HL-60/S4 treated with retinoic acid at 250 ng/mL for 4 days and 3 days (cell line): ENCODE data around the gene KSR2.
"Not testable (repeated sequence)": the region's sequence is repeated elsewhere in the genome, so short reads cannot be mapped to it uniquely, and the experiment has no call there.

Experiments used
- in situ Hi-C: fragments of 300-500 bp; cut with MboI; formaldehyde crosslinking; loops from 2 replicates; pipeline ENCODE4 v1.7.0; 2022; ENCODE audit warnings: low sequenced_read_pairs

The KSR2 gene

GRCh38 chr12:117860787-117861290 lies 108.0 kb downstream of the KSR2 start:
- in situ Hi-C loops: not testable (repeated sequence)

GRCh38 chr12:117860111-117860510 lies 108.7 kb downstream of the KSR2 start:
- in situ Hi-C loops: no loop called here

- in situ Hi-C loops: no loop called here
Measured at GRCh38 chr12:117857632-117858612, 110.9 kb downstream of the KSR2 start.

GRCh38 chr12:117857139-117857538 lies 111.7 kb downstream of the KSR2 start:
- in situ Hi-C loops: not testable (repeated sequence)

GRCh38 chr12:117855165-117855564 lies 113.6 kb downstream of the KSR2 start:
- in situ Hi-C loops: no loop called here

- in situ Hi-C loops: no loop called here
Measured at GRCh38 chr12:117854339-117855012, 114.3 kb downstream of the KSR2 start.

- in situ Hi-C loops: no loop called here
Measured at GRCh38 chr12:117853600-117853999, 115.2 kb downstream of the KSR2 start.

- in situ Hi-C loops: no loop called here
Measured at GRCh38 chr12:117850048-117850447, 118.7 kb downstream of the KSR2 start.

- in situ Hi-C loops: loop anchor here (25.0 kb wide), 2 partner anchors 485 to 610 kb away; partner anchors contain the start of gene NOS1
Measured at GRCh38 chr12:117847371-117847770, 121.4 kb downstream of the KSR2 start.

- in situ Hi-C loops: loop anchor here (25.0 kb wide), 2 partner anchors 483 to 608 kb away; partner anchors contain the start of gene NOS1
Measured at GRCh38 chr12:117845271-117845904, 123.4 kb downstream of the KSR2 start.

GRCh38 chr12:117844114-117844830 lies 124.5 kb downstream of the KSR2 start:
- in situ Hi-C loops: loop anchor here (25.0 kb wide), 2 partner anchors 482 to 607 kb away; partner anchors contain the start of gene NOS1

GRCh38 chr12:117842630-117843029 lies 126.2 kb downstream of the KSR2 start:
- in situ Hi-C loops: loop anchor here (25.0 kb wide), 2 partner anchors 480 to 605 kb away; partner anchors contain the start of gene NOS1

- in situ Hi-C loops: loop anchor here (25.0 kb wide), 2 partner anchors 480 to 605 kb away; partner anchors contain the start of gene NOS1
Measured at GRCh38 chr12:117842220-117842619, 126.6 kb downstream of the KSR2 start.

- in situ Hi-C loops: loop anchor here (25.0 kb wide), 2 partner anchors 475 to 600 kb away; partner anchors contain the start of gene NOS1
Measured at GRCh38 chr12:117837737-117838050, 131.1 kb downstream of the KSR2 start.

GRCh38 chr12:117836999-117837736 lies 131.6 kb downstream of the KSR2 start:
- in situ Hi-C loops: loop anchor here (25.0 kb wide), 2 partner anchors 475 to 600 kb away; partner anchors contain the start of gene NOS1

GRCh38 chr12:117836476-117836875 lies 132.3 kb downstream of the KSR2 start:
- in situ Hi-C loops: loop anchor here (25.0 kb wide), 2 partner anchors 474 to 599 kb away; partner anchors contain the start of gene NOS1

GRCh38 chr12:117835156-117835555 lies 133.6 kb downstream of the KSR2 start:
- in situ Hi-C loops: loop anchor here (25.0 kb wide), 2 partner anchors 473 to 598 kb away; partner anchors contain the start of gene NOS1

- in situ Hi-C loops: loop anchor here (25.0 kb wide), 2 partner anchors 470 to 595 kb away; partner anchors contain the start of gene NOS1
Measured at GRCh38 chr12:117832459-117833457, 136.0 kb downstream of the KSR2 start.
